GM18511 (cell line): Measurements from ENCODE around the gene FIGLA.

Experiments
- ATAC-seq: cut with Tn5 transposase; IDR thresholded peaks from one replicate; pipeline ENCODE4 v1.9.1; 2021; ENCODE audit warnings: mild to moderate bottlenecking, moderate library complexity; ENCODE audit not compliant: unreplicated experiment

The FIGLA gene

DNA sequence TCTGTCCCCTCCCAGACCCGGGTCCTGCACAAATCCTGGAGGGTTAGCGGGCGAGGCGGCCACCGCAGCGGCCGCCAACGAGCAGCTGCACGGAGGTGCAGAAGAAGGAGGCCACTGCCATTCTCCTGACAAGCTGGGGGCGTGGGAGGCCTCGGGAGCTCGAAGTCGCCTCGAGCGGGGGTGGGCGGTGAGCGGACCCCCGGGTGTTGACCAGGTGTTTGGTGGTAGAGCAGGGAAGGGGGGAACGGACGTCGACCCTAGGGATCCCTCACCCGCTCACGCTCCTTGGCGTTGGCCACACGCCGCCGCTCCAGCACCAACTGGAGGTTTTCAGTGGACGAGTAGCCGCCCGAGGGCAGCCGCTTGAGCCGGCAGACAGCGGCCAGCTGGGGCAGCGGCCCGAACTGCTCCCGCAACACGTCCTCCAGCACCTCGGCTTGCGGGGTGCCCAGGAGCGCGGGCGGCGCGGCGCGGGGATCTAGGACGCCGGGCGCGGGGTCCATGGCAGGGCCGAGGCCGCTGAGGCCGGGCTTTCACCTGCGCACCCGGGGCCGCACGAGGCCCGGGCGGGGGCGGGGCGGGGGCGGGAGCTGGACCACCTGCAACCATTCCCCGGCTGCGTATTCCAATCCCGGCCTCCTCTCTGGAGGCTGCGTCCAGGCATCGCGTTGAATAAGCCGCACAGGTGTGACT lies at the start of gene FIGLA:
Gene FIGLA, minus strand, starts transcription at position 508 of the 693 bp plus-strand sequence. Its CDS starts 5 bp downstream, at position 503.
- ATAC-seq = no peak

- no peak for ATAC-seq
Measured at GRCh38 chr2:70837980-70838925, 47.8 kb upstream of the FIGLA start.

DNA sequence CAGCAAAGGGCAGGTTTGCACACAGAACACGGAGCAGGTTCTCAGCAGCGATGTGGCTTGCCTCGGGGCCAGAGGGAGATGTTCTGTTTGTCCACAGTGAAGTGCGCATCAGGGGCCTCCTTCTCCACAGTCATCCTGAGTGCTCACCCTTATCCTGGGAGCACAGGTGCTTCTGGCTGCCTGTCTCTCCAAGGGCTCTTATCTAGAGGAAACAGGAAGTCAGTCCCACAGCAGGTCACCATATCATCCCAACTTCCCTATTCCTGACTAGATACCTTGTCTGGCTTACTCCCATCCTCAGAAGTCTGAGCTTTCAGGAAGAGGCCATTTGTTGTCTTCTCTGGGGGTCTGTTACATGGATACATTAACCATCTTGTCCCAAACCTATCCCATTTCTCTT lies 45.2 kb upstream of the FIGLA start, which contains the start of gene CD207:
Gene CD207, minus strand, starts transcription at position 174 of the 400 bp plus-strand sequence. Its CDS starts 40 bp downstream, at position 134.
- no peak for ATAC-seq

- ATAC-seq = no peak
Measured at GRCh38 chr2:70834881-70835280, 44.4 kb upstream of the FIGLA start.

GRCh38 chr2:70834106-70834505 lies 43.7 kb upstream of the FIGLA start:
- ATAC-seq = no peak

DNA sequence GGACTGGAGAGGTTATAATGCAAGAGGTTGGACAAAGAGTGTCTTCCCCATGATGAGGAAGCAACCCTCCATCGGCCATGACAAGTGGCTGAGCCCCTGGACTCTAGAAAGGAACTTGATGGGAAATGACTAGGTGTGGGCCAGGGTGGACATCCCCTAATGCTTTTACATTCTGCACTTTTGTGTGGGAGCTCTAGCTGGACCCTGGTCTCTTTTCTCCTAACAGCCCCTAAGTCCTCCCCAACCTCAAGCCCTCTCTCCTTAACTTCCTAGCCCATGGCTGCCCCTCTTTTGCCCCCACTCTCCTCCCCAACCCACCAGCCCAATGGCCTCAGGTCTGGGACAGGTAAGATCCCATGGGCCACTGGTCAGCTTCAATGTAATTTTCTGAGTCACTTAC lies 42.8 kb upstream of the FIGLA start:
- ATAC-seq = no peak

DNA sequence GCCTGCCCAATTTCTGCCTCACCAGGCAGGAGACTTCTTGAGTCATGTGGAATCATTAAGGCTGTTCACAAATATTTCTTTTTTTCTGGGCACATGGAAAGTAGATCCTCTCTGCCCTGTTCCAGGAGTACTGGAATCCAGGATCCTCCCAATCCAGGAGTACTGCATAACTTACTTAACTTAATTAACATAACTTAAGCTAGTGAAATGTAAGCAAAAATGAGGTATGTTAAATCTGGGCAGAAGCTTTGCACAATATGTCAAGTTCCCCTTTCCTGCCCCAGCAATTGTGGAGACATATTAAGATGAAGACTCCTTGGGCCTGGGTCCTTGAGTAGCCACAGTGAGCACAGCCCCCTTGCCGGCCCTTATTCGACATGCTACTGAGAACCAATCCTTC lies 41.9 kb upstream of the FIGLA start:
- no peak for ATAC-seq

DNA sequence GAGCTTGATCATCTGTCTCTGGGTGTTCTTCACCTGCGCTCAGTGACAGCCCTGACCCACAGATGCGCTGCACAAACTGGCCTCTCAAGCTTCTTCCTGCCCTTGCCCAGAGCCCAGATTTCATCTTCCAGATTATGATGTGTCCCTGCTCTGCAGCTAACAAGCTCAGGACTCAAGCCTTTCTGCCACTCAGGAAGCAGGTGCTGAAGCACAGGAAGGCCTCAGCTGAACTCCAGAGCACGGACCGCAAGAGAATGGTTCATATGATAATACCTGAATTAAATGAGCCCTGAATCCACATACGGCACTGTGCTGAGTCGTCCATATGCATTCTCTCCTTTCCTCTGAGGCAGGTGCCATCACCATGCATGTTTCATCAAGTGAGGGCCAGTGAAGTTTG lies 41.4 kb upstream of the FIGLA start:
- no peak for ATAC-seq

DNA sequence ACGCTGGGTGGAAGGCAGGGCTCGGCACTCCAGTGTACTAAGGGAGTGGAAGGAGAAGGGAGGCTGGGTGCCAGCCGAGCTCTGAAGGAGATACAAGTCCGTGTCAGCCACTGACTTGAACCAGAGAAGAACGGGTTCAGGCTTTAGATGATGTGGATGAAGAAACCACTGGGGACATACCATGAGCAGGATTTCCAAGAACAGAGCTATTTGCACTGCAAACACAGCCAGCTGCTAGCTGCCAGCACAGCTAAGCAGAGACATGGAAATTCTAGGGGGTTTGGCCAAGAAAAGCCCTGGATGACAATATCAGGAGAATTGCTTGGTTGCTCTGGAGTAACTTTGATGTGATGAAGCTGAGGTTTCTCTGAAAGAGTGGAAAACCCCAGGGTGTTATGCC lies 39.9 kb upstream of the FIGLA start:
- ATAC-seq = no peak

GRCh38 chr2:70829916-70830315 lies 39.5 kb upstream of the FIGLA start:
- ATAC-seq = no peak

- no peak for ATAC-seq
Measured at GRCh38 chr2:70828914-70829824, 38.7 kb upstream of the FIGLA start.

- ATAC-seq = no peak
Measured at GRCh38 chr2:70828115-70828514, 37.7 kb upstream of the FIGLA start.

- no peak for ATAC-seq
Measured at GRCh38 chr2:70827388-70827787, 36.9 kb upstream of the FIGLA start.

DNA sequence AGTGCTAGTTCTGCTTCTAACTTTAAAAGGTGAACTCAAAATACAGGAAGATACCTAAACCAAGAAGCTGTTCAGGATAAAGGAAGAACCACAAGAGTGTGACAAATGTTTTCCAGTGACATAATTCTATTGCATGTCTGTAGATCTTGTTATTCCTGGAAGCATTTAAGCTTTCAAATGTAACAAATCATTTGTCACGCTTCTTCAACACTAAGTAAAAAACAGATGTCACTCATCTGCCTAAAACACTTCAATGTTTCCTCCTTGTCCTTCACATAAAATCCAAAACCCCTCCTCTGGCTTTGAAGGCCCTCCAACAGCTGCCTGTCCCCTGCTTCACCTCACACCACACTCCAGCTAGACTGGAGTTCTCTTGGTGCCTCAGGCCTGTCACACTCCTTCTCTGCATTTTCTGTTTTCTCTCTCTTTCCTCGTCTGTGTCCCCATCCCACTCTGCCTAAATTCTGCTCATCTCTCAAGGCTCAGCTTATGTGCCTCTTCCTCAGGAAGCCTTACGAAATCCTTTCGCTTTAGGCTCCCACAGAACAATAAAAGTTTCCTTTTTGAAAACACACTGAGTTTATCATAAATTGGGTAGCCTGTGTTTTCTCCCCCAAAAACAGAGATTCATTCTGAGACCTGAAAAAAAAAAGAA lies 36.4 kb upstream of the FIGLA start:
- no peak for ATAC-seq

DNA sequence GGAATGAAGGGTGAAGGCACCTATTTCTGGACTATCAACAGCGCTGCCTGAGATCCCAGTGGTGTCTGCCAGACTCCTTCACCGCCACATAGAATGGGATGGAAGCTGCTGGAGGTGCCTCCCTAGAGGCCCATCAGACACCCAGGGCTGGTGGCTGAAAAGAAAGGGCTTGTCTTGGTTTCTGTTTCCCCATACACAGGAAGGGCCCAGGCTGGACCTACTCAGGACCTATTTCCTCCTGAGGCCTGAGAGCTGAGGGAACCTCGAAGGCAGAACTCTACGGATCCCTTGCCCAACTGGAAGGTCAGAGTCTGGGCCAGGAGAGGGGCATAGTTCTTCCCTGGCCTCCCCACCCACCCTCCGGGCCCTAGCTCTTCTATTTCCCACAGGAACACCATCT lies 32.8 kb upstream of the FIGLA start:
- ATAC-seq = no peak

DNA sequence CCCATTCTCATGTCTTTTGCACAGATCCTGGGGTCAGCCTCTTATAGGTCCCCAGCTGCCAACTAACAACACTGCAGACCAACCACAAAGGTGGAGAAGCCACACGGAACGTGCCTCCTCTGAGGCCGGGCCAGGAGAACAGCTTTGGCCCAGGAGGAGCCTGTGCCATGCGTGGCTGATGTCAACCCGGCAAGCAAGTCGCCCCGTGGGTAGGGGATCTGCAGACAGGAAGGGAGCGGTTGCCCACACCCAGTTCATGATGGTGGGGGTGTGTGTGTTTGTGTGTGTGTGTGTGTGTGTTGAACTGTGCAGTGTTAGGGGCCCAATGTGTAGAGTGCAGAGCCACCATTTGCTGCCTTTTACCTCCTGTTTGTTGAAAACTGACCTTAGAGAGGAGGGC lies 32.4 kb upstream of the FIGLA start:
- ATAC-seq = no peak

- no peak for ATAC-seq
Measured at GRCh38 chr2:70820499-70820898, 30.1 kb upstream of the FIGLA start, which contains the start of gene CLEC4F. Gene CLEC4F, minus strand, starts transcription at chr2:70820599. Its CDS starts 76 bp downstream, at chr2:70820523.

DNA sequence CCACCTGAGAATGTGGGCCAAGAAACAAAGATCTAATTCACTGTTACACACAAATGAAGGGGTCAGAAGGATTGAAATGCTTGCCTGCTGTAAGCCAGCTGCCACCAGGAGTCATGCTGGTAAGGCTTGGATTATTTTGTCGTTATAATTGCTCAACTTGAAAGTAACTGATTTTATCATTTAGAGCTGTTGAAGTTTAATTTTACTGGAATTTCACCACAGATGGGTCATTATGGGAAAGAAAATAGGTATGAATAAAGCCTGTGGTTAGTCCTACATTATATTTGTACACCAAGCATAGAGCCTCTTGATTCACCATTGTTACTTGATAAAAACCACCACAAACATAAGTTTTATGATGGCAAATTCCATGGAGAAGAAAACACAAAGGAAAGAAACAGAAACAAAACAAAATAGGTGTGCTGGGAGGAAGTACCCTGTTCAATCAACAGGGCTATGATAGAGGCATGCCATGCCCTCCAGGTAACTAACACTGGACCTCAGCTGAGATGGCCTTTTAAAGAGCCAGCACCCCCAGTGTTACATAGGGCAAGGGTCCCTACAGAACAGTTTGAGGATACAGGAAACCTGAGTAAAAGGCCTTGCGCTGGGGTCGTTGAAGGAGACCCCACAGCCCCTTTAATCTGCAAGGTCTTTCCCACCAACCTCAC lies 27.0 kb upstream of the FIGLA start:
- ATAC-seq = no peak

DNA sequence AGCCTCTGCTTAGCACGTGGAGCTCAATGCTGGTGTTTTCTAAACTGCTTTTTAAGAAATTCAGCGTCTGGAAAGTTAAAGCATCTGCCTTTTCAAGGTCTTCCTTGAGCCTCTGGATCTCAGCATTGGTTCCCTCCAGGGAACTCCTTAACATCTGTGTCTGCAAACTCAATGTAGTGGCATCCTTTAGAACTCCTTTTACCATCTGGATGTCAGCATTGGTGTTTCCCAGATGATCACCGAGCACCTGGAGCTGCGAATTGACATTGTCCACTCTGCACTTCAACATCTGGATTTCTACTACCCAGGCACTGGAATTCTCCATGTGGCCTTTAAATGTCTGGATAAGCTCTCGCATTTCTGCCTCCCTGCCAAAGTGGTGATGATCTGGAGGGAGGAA lies 26.3 kb upstream of the FIGLA start:
- ATAC-seq = no peak
